Stimulated activated naive CD8-positive, alpha-beta T cell treated with anti-CD3 and anti-CD28 coated beads, Interleukin-15, amount 100 ng/mL, for 72 hours (primary cell): ENCODE data around the gene UQCC2.

Source experiments
- ATAC-seq: fragments of 150-1000 bp; cut with Tn5 transposase; 2 replicates; pipeline ENCODE4 v1.10.0; 2021; ENCODE audit warnings: mild to moderate bottlenecking, moderate library complexity
- DNase-seq, 2 donors: peaks; one replicate each; pipeline ENCODE4 v3.0.0; 2021 to 2022
- H3K27ac Mint-ChIP-seq, 2 donors: one replicate each; pipeline ENCODE4 v1.8.0; 2022; ENCODE audit warnings: mild to moderate bottlenecking in 2 of 2, mixed read lengths in 2 of 2, moderate library complexity in 2 of 2
- H3K27me3 Mint-ChIP-seq: one replicate; pipeline ENCODE4 v1.8.0; 2022; ENCODE audit warnings: mixed read lengths
- H3K4me1 Mint-ChIP-seq: one replicate; pipeline ENCODE4 v1.8.0; 2022; ENCODE audit warnings: mild to moderate bottlenecking, mixed read lengths
- H3K4me3 Mint-ChIP-seq, 2 donors: one replicate each; pipeline ENCODE4 v1.8.0; 2022; ENCODE audit warnings: mild to moderate bottlenecking in 2 of 2, mixed read lengths in 2 of 2, moderate library complexity in 1 of 2
- H3K9me3 Mint-ChIP-seq, 2 donors: one replicate each; pipeline ENCODE4 v1.8.0; 2022; ENCODE audit warnings: mixed read lengths in 2 of 2

The UQCC2 gene

DNA sequence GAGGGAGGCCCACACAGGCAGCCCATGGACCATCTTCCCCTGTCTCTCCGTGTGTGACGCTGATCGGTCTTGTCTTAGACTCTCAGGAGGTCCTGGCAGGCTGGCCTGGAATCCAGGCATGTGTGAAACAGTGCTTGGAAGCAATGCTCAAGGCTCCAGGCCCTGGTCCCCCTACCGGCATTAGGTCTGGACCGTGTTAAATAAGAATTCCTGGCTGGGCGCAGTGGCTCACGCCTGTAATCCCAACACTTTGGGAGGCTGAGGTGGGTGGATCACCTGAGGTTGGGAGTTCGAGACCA is 22.2 kb upstream of the UQCC2 start:
- H3K9me3 Mint-ChIP-seq = no peaks in the 10 kb centered on the region
- DNase-seq = no peak

GRCh38 chr6:33732817-33733708 is 21.6 kb upstream of the UQCC2 start:
- Mint-ChIP-seq H3K27me3 (no peaks in the 10 kb centered on the region), H3K4me1 (no peaks in the 10 kb centered on the region), H3K9me3 (no peaks in the 10 kb centered on the region), H3K27ac (no peak overlapping the region), H3K4me3 (no peak overlapping the region)
- ATAC-seq = no peak
- DNase-seq = no peak

More for the DNA sequence above, 22.2 kb upstream of the UQCC2 start:
- no peaks in the 10 kb centered on the region for H3K27me3 Mint-ChIP-seq
- no peaks in the 10 kb centered on the region for H3K4me1 Mint-ChIP-seq
- no peak overlapping the region for H3K27ac Mint-ChIP-seq
- no peak overlapping the region for H3K4me3 Mint-ChIP-seq
- no peak for ATAC-seq

DNA sequence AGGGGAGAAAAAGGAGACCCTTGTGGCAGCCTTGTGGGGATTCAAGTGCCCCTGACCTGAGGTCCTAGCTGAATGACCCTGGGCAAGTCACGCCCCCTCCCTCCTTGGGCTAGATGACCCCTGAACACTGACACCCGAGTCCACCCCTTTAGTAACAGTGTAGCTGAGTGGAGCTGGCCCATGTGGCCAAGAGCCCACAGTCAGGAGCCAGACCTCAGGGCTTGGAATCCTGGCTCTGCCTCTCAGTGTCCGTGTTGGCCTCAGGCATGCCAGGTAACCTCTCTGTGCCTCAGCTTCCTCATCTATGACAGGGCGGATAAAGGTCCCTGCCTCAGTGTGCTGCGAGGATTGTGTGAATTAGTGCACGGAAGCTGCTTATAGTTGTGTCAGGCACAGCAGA is 20.9 kb upstream of the UQCC2 start:
- H3K4me1 Mint-ChIP-seq = no peaks in the 10 kb centered on the region
- no peak overlapping the region for H3K4me3 Mint-ChIP-seq

DNA sequence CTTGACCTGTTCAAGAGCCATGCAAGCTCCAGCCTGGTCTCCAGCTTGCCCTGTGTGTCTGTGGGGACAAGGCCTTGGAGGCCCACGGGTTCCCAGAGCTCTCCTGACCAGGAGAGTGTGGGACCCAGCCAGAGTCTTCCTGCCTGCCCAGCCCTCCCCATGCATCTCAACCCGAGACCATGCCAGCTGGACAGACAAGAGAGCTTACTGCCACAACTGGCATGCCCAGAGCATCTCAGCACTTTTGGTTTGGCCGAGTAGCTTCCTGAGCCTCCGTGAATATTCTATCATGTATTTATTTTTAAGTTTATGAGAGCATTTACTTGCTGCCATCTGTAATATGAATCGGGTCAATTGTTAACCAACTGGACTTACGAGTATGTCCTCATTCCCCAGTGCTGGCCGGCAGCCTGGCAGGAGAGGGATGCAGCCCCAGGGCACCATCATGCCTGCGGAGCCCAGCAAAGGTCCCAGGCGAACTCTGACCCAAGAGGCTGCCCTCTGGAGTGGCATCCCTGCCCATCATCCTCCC is 20.3 kb upstream of the UQCC2 start:
- Mint-ChIP-seq H3K4me3 (no peak overlapping the region), H3K4me1 (no peaks in the 10 kb centered on the region), H3K9me3 (no peaks in the 10 kb centered on the region), H3K27me3 (no peaks in the 10 kb centered on the region), H3K27ac (no peak overlapping the region)
- DNase-seq (no peak), ATAC-seq (no peak)

More for the DNA sequence above, 20.9 kb upstream of the UQCC2 start:
- DNase-seq (no peak), ATAC-seq (no peak)
- Mint-ChIP-seq H3K9me3 (no peaks in the 10 kb centered on the region), H3K27me3 (no peaks in the 10 kb centered on the region), H3K27ac (no peak overlapping the region)

DNA sequence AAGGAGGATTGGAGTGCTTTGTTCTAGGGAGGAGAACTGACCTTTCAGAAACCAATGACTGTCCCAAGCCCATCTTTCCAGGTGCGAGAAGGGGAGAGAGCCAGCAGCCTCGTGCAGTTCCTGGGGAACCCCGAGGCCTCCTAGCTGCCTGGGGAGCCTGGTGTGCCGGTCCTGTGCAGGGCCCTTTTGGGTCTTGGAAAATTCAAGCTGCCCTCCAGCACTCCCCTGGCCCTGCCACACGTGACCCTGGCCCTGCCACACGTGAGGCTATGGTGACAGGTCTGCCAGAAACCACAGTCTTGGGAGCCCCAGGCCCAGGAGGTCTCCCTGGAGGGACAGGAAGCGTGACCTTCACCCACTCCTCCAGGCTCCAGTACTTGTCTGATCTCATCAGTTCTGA is 19.5 kb upstream of the UQCC2 start:
- no peaks in the 10 kb centered on the region for H3K4me1 Mint-ChIP-seq
- ATAC-seq = no peak
- H3K27ac Mint-ChIP-seq = no peak overlapping the region
- H3K4me3 Mint-ChIP-seq = no peak overlapping the region
- no peaks in the 10 kb centered on the region for H3K27me3 Mint-ChIP-seq
- DNase-seq = no peak
- H3K9me3 Mint-ChIP-seq = no peaks in the 10 kb centered on the region

DNA sequence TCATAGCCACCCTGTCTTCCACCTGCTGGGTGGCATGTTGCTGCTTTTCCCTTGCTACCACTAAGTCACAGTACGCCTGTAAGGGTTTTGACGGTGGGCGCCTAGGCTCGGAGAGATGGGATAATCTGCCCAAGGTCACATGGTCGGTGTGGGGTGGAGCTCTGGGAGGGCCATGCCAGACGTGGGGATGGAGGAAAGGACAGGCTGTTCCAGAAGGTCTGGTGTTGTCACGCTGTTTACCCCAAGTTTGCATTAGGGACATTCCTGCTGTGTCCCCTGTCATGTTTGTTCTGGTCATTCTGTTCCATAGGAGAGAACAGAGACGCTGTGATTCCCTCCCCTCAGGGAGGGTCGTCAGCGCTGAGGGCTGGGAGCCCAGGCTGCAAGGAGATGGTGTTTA is 19.1 kb upstream of the UQCC2 start:
- no peak for DNase-seq
- H3K27me3 Mint-ChIP-seq = no peaks in the 10 kb centered on the region
- peaks cover 1% of the 10 kb centered on the region for H3K4me1 Mint-ChIP-seq
- no peak overlapping the region for H3K27ac Mint-ChIP-seq
- H3K4me3 Mint-ChIP-seq = no peak overlapping the region
- ATAC-seq = no peak
- no peaks in the 10 kb centered on the region for H3K9me3 Mint-ChIP-seq

- DNase-seq (no peak), ATAC-seq (no peak)
- H3K9me3 Mint-ChIP-seq = no peaks in the 10 kb centered on the region
- H3K27me3 Mint-ChIP-seq = no peaks in the 10 kb centered on the region
- H3K27ac Mint-ChIP-seq = no peak overlapping the region
- peaks cover 14% of the 10 kb centered on the region for H3K4me1 Mint-ChIP-seq
- H3K4me3 Mint-ChIP-seq = no peak overlapping the region
Measured at GRCh38 chr6:33729059-33729458, 17.6 kb upstream of the UQCC2 start.

DNA sequence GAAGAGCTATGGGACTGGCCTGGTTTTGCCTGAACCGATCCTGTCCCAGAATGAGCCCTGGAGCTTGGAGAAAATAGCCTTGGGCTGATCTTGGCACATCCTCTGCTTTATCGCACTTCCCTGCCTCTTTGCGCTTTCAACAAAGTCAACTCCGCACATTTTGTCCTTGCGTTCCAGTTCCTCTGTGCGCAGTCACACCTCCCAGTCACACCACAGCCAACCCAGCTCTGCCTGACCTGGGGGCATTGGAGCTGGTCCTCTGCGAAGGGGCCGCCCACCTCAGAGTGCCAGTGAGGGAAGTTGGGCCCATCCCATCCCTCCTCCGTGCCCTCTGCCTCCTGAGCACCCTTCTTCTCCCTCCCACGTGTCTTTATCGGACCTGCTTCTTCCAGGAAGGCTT is 16.9 kb upstream of the UQCC2 start:
- no peak for ATAC-seq
- Mint-ChIP-seq H3K27ac (no peak overlapping the region), H3K4me1 (peaks cover 20% of the 10 kb centered on the region), H3K4me3 (no peak overlapping the region), H3K27me3 (no peaks in the 10 kb centered on the region), H3K9me3 (no peaks in the 10 kb centered on the region)
- no peak for DNase-seq

DNA sequence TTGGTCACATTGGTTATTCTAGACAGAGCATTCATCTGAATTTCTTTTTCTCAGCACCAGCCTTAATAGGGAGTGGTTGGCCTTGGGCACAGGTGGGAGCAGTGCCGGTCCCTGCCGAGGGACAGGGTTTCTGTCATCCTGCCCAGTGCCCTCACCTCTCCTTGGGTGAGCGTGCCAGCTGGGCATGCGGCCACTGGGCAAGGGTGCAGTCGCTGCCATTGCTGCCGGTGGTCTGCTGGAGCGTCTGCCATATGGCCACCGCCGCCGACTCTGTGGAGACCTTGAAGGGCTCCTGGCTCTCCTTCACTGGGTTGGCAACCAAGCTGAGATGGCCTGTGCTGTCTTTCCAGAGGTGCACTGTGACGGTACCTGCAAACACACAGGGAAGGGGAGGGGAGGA is 16.4 kb upstream of the UQCC2 start:
- Mint-ChIP-seq H3K27ac (no peak overlapping the region), H3K9me3 (no peaks in the 10 kb centered on the region), H3K4me1 (peaks cover 22% of the 10 kb centered on the region), H3K27me3 (no peaks in the 10 kb centered on the region), H3K4me3 (no peak overlapping the region)
- no peak for DNase-seq
- ATAC-seq = no peak

DNA sequence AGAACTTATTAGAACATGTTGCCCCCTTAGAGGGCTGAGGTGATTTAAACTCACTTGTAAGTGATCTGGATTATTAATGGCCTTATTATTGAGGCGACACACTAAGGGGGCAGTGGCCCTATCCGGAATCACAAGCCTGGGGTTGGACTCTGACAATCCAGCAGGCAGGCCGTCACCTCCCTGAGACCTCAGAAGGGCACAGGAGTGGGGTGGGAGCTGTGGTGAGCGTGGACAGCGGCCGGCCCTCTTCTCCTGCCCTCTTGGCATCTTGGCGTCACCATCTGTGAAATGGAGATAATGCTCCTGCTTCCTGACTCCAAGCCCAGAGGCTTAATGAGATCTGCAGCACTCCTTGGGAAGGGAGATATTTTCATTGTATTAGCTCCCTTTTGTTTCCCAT is 15.6 kb upstream of the UQCC2 start:
- DNase-seq = no peak
- Mint-ChIP-seq H3K4me1 (peaks cover 22% of the 10 kb centered on the region), H3K27me3 (no peaks in the 10 kb centered on the region), H3K27ac (no peak overlapping the region), H3K4me3 (no peak overlapping the region), H3K9me3 (no peaks in the 10 kb centered on the region)
- ATAC-seq = no peak

DNA sequence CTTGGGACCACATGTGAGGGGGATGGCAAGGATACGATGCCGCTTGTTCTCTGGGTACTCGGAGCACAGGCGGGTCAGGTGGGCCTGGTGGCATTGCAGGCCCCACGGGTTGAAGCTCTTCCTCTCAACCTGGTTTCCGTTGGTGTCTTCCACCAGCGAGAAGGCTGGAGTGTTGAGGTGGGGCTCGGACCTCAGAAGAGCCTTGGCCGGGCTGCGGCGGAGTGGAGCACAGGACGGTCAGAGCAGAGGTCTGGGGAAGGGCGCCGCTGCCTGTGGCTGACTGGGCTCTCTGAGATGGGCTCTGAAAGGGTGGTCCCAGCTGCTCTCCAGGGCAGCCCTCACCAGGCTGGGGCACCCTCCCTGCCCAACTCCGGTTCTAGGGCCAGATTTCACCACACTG is 15.2 kb upstream of the UQCC2 start:
- H3K4me3 Mint-ChIP-seq = no peak overlapping the region
- H3K27ac Mint-ChIP-seq = no peak overlapping the region
- H3K9me3 Mint-ChIP-seq = no peaks in the 10 kb centered on the region
- no peaks in the 10 kb centered on the region for H3K27me3 Mint-ChIP-seq
- peaks cover 22% of the 10 kb centered on the region for H3K4me1 Mint-ChIP-seq
- no peak for ATAC-seq
- no peak for DNase-seq

DNA sequence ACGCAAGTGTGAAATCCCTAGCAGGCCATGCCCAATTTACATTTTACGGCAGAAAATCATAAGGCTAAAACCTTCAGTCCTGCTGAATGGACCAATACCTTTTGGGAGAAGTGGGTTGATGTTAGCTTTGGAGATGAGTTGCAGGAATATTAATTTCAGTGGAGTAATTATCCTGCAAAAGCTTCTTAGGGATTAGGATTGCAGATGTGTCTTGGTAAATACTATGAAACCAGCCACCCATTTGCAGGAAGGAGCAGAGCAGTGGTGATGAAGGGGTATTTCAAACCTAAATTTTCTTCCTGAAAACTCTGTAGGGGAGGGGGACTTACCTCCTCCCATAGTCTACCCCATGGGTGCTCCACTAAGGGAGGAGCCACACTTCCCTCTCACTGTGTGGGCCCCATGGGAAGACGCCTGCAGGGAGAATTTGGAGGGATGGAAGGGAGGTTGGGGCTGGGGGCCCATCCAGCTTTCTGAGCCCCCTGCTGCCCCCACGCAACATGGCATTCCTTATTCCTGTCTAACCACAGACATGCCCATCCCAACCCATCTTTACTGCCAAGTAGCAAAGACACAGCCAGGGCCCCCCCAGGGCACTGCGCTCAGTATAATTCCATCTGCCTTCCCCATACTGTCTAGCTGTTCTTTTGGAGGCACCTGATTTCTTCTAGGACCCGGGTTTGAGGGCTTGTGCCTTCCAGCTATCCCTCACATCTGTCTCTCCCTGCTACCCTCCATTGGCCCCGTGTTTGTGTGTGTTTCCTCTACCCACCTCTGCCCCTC is 14.6 kb upstream of the UQCC2 start:
- ATAC-seq (no peak), DNase-seq (no peak)
- Mint-ChIP-seq H3K4me1 (peaks cover 22% of the 10 kb centered on the region), H3K9me3 (no peaks in the 10 kb centered on the region), H3K4me3 (no peak overlapping the region), H3K27me3 (no peaks in the 10 kb centered on the region), H3K27ac (no peak overlapping the region)

DNA sequence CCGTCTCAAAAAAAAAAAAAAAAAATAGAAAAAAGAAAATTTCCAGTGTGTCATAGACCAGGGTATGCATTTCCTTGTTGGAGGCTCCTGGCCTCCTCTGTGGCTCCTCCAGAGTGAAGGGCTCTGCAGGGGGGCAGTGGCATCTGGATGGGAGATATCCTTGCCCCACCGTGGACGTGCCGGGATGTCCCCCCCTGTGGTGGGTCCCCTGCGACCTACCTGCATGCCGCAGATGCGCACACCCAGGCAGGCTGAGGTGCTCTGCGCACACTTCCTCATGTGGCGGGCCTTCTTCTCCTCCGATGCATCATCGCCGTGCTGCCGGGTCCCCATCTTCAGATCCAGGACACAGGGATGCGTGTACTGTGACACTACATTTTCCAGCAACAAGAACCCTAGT is 13.7 kb upstream of the UQCC2 start:
- Mint-ChIP-seq H3K27ac (no peak overlapping the region), H3K27me3 (no peaks in the 10 kb centered on the region), H3K9me3 (no peaks in the 10 kb centered on the region), H3K4me3 (no peak overlapping the region), H3K4me1 (peaks cover 22% of the 10 kb centered on the region)
- ATAC-seq = no peak
- DNase-seq = no peak

- no peak for DNase-seq
- no peaks in the 10 kb centered on the region for H3K9me3 Mint-ChIP-seq
- H3K27ac Mint-ChIP-seq = no peak overlapping the region
- H3K4me1 Mint-ChIP-seq = peaks cover 22% of the 10 kb centered on the region
- no peak for ATAC-seq
- H3K27me3 Mint-ChIP-seq = no peaks in the 10 kb centered on the region
- H3K4me3 Mint-ChIP-seq = no peak overlapping the region
Measured at GRCh38 chr6:33724102-33725023, 12.9 kb upstream of the UQCC2 start.

- Mint-ChIP-seq H3K27me3 (no peaks in the 10 kb centered on the region), H3K4me3 (no peak overlapping the region), H3K27ac (no peak overlapping the region), H3K4me1 (peaks cover 22% of the 10 kb centered on the region), H3K9me3 (no peaks in the 10 kb centered on the region)
- ATAC-seq = no peak
- no peak for DNase-seq
Measured at GRCh38 chr6:33723371-33724085, 12.0 kb upstream of the UQCC2 start.
